Esophagus muscularis mucosa (tissue), 4 donors: ENCODE measurements around the gene USP31. TPM values are rescaled to one million over a fixed set of nuclear protein-coding genes. Genes with fewer than 3 reads are reported as not detected.

ENCODE experiments used
- DNase-seq: peaks from one replicate; pipeline ENCODE4 v3.0.0-alpha.2; 2017; ENCODE audit errors: extremely low spot score
- H3K27ac ChIP-seq, 4 donors: fragments of 200-600 bp; sonication (generic); replicated peaks in 1 of 4; 1 replicate in 3 of 4; 2 replicates in 1 of 4; pipeline ENCODE4 v1.5.1; 2016 to 2019; ENCODE audit warnings: mild to moderate bottlenecking in 1 of 4
- H3K27me3 ChIP-seq, 4 donors: fragments of 200-600 bp; sonication (generic); one replicate each; pipeline versions ENCODE4 v1.5.1 to v1.6.0; 2016 to 2019
- H3K36me3 ChIP-seq, 4 donors: fragments of 200-600 bp; sonication (generic); one replicate each; pipeline ENCODE4 v1.5.1; 2016 to 2019
- H3K4me1 ChIP-seq, 4 donors: fragments of 200-600 bp; sonication (generic); one replicate each; pipeline ENCODE4 v1.5.1; 2016 to 2019
- H3K4me3 ChIP-seq, 4 donors: fragments of 200-600 bp; sonication (generic); 1 replicate in 2 of 4; 2 replicates in 2 of 4; pipeline ENCODE4 v1.5.1; 2016 to 2019; ENCODE audit warnings: mild to moderate bottlenecking in 4 of 4, moderate library complexity in 1 of 4
- H3K9me3 ChIP-seq, 4 donors: fragments of 200-600 bp; sonication (generic); 1 replicate in 3 of 4; 2 replicates in 1 of 4; pipeline ENCODE4 v1.5.1; 2016 to 2019
- EP300 ChIP-seq: sonication (generic); formaldehyde crosslinking; IDR thresholded peaks from one replicate; pipeline ENCODE4 v1.6.1; 2017; ENCODE audit warnings: antibody characterized with exemption
- POLR2A ChIP-seq: fragments of 450-650 bp; IDR thresholded peaks from one replicate; pipeline ENCODE4 v1.6.1; 2017; ENCODE audit warnings: antibody characterized with exemption, moderate library complexity, mild to moderate bottlenecking, low read depth
- POLR2AphosphoS5 ChIP-seq, 2 donors: sonication (generic); formaldehyde crosslinking; IDR thresholded peaks; one replicate each; pipeline ENCODE4 v1.6.1; 2017; ENCODE audit warnings: antibody characterized with exemption in 2 of 2
- WGBS: methylation state at CpG from one replicate; pipeline ENCODE4 v1.1.5; 2018; 5-methylcytosine and 5-hydroxymethylcytosine counted together
- intact Hi-C: fragments of 100-400 bp; cut with DNase I; formaldehyde crosslinking; loops from one replicate; pipeline ENCODE4 v1.15.1; 2023
- total RNA-seq, 4 donors: library from RNA; depleted of rRNA; stranded (reverse); fragments of >200 nt; gene quantifications; one replicate each; pipeline versions ENCODE4 v1.1.0 to v1.2.1, GENCODE V29; 2016
- TF ChIP-seq, protein P1 (sequence below), 3 experiments: fragments of 200-600 bp in 2 of 3; fragments of 450-650 bp in 1 of 3; sonication (generic) in 2 of 3; IDR thresholded peaks; one replicate each; pipeline ENCODE4 v1.5.1; 2017 to 2019; ENCODE audit warnings: antibody characterized with exemption in 3 of 3, mild to moderate bottlenecking in 2 of 3, moderate library complexity in 1 of 3

Gene USP31, protein sequence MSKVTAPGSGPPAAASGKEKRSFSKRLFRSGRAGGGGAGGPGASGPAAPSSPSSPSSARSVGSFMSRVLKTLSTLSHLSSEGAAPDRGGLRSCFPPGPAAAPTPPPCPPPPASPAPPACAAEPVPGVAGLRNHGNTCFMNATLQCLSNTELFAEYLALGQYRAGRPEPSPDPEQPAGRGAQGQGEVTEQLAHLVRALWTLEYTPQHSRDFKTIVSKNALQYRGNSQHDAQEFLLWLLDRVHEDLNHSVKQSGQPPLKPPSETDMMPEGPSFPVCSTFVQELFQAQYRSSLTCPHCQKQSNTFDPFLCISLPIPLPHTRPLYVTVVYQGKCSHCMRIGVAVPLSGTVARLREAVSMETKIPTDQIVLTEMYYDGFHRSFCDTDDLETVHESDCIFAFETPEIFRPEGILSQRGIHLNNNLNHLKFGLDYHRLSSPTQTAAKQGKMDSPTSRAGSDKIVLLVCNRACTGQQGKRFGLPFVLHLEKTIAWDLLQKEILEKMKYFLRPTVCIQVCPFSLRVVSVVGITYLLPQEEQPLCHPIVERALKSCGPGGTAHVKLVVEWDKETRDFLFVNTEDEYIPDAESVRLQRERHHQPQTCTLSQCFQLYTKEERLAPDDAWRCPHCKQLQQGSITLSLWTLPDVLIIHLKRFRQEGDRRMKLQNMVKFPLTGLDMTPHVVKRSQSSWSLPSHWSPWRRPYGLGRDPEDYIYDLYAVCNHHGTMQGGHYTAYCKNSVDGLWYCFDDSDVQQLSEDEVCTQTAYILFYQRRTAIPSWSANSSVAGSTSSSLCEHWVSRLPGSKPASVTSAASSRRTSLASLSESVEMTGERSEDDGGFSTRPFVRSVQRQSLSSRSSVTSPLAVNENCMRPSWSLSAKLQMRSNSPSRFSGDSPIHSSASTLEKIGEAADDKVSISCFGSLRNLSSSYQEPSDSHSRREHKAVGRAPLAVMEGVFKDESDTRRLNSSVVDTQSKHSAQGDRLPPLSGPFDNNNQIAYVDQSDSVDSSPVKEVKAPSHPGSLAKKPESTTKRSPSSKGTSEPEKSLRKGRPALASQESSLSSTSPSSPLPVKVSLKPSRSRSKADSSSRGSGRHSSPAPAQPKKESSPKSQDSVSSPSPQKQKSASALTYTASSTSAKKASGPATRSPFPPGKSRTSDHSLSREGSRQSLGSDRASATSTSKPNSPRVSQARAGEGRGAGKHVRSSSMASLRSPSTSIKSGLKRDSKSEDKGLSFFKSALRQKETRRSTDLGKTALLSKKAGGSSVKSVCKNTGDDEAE (N-terminal part only)
- total RNA-seq, result 10 to 100 TPM; 18.9 to 29.1 (median 23.3) TPM

DNA sequence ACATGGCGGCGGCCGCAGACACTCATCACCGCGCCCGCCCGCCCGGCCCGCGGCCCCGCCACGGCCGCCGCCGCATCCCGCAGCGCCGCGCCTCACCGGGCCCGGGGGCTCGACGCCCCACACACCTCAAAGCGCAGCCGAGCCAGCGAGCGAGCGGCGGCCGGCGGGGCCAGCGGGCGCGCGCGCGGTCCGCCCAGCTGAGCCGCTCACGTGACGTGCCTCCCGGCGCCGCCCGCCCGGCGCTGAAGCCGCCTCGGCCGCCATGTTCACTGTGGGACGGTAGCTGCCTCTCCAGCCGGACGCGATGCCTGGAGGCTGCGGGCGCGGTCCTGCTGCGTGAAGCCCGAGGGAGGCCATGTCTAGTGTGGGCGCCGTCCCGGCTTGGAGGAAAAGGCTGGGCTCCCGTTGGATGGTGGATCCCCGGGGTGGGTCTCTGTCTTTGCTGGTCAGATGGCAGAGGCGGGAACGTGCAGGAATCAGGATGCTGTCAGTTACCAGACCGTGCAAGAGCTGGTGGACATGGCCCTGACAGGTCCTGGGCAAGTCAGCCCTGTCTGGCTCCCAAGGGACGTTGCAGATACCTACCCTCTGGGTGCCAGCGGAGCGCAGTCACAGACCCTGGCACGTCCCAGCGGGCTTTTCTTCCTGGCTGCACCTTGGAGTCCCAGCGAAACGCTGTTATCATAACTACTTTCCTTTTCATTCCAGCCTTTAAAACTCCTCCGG lies at the start of gene USP31:
USP31 (minus strand) TSS at position 186 of the 726 bp plus-strand sequence; CDS start at position 4, 182 bp downstream.
- intact Hi-C loops, result loop anchor here (2.0 kb wide), 1 partner anchor 79 kb away; no protein-coding TSS in a partner anchor
- peak within 1 kb of the TSS; percentile 84 to 95 (median 90) for H3K27ac ChIP-seq
- peaks cover 25 to 49% (median 47%) of the 10 kb centered on the region in 4 donors for H3K4me1 ChIP-seq
- H3K27me3 ChIP-seq, result peaks cover 0 to 4% (median 0%) of the 10 kb centered on the region in 4 donors
- DNase-seq, result peak; percentile 98
- peak within 1 kb of the TSS; percentile 79 to 91 (median 84) for H3K4me3 ChIP-seq
- TF ChIP-seq EP300, result no peak
- TF ChIP-seq POLR2A, result no peak
- TF ChIP-seq POLR2AphosphoS5 (IDR thresholded peaks at IDR 0.05), result peak; percentile 56 to 83
- WGBS, result 5% methylated on average over 8 of the region's 75 CpGs
- H3K9me3 ChIP-seq, result no peaks in the 10 kb centered on the region
- H3K36me3 ChIP-seq, result no peaks in the 10 kb centered on the region

DNA sequence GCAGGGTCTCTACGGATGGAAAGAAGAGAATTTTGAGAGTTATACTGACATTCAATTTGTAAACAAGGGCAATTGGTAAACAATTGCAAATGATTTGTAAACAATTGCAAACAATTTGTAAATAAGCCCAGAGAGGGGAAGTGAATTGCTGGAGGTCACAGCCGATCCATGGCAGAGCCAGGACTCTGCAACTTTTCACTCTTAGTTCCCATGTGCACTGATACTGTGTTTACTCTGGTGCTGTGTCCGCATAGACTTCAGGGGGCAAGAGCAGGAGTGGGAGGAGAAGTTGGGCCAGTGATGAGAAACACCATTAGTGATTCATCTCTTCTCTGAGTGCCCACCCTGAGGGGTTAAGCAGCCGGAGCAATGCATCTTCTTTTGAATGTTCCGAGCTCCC lies 47.3 kb upstream of the USP31 start:
- no peaks in the 10 kb centered on the region for H3K9me3 ChIP-seq
- no peak overlapping the region for H3K27ac ChIP-seq
- H3K4me1 ChIP-seq, result peaks cover 12 to 21% (median 19%) of the 10 kb centered on the region in 4 donors
- no peak for DNase-seq
- no peak overlapping the region for H3K4me3 ChIP-seq
- no peaks in the 10 kb centered on the region for H3K27me3 ChIP-seq
- WGBS, result 49% methylated on average over 5 of the region's 5 CpGs
- intact Hi-C loops, result no loop called here
- no peaks in the 10 kb centered on the region for H3K36me3 ChIP-seq
- TF ChIP-seq POLR2AphosphoS5 (IDR thresholded peaks at IDR 0.05) (no peak), EP300 (no peak), POLR2A (no peak)
- TF ChIP-seq, protein P1, sequence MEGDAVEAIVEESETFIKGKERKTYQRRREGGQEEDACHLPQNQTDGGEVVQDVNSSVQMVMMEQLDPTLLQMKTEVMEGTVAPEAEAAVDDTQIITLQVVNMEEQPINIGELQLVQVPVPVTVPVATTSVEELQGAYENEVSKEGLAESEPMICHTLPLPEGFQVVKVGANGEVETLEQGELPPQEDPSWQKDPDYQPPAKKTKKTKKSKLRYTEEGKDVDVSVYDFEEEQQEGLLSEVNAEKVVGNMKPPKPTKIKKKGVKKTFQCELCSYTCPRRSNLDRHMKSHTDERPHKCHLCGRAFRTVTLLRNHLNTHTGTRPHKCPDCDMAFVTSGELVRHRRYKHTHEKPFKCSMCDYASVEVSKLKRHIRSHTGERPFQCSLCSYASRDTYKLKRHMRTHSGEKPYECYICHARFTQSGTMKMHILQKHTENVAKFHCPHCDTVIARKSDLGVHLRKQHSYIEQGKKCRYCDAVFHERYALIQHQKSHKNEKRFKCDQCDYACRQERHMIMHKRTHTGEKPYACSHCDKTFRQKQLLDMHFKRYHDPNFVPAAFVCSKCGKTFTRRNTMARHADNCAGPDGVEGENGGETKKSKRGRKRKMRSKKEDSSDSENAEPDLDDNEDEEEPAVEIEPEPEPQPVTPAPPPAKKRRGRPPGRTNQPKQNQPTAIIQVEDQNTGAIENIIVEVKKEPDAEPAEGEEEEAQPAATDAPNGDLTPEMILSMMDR (IDR thresholded peaks at IDR 0.05), result no peak

DNA sequence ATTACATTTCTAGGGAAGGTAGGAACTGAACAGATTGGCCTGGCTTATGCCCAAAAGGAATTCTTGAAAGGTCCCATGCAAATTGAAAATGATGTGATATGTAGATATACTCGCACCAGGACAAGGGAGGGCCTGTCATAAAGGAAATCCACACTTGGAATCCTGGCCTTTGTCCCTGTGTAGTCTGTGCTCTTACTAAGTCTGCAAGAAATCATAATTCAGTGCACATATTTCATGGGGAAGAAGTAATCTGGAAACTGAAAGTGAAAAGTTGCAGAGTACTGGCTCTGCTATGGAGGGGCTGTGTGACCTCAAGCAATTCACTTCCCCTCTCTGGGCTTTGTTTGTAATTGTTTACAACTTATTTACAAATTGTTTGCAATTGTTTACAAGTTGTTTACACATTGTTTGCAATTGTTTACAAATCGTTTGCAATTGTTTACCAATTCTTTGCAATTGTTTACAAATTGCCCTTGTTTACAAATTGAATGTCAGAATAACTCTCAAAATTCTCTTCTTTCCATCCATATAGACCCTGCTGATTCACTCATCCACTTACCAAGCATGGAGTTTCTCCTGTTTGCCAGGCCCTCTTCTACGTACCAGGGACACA lies 46.2 kb upstream of the USP31 start:
- DNase-seq, result no peak
- WGBS, result 54% methylated on average over 3 of the region's 3 CpGs
- Histone ChIP-seq H3K4me1 (peaks cover 12 to 21% (median 19%) of the 10 kb centered on the region in 4 donors), H3K4me3 (no peak overlapping the region), H3K27me3 (no peaks in the 10 kb centered on the region), H3K9me3 (no peaks in the 10 kb centered on the region), H3K36me3 (no peaks in the 10 kb centered on the region), H3K27ac (no peak overlapping the region)
- TF ChIP-seq, protein P1 (IDR thresholded peaks at IDR 0.05), result no peak
- TF ChIP-seq POLR2A, result no peak
- no peak for TF ChIP-seq EP300
- TF ChIP-seq POLR2AphosphoS5 (IDR thresholded peaks at IDR 0.05), result no peak
- intact Hi-C loops, result no loop called here

DNA sequence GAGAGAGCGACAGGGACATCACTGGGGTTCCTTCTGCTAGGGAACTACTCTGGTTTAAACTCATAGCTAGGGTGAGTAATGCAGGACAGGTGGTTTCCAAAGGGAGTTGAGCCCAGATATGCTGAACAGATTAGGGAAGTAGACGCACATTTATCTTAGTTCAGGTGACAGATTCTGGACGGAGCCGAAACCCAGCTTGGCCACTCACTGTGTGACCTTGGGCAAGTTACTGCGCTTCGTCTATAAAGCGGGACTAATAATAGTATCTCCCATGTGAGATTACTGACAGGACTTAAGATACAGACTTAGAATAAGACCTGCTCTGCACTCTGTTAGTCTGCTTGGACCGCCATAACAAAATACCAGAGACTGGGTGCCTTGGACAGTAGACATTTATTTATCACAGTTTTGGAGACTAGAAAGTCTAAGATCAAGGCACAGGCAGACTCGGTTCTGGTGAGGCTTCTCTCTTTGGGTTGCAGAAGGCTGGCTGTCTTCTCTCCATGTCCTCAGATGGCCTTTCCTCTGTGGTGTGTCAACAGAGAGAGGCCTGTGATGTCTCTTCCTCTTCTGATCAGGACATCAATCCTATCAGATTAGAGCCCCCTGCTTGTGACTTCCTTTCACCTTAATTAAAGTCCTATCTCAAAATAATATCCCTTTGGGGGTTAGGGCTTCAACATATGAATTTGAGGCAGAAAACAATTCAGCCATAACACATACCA lies 45.4 kb upstream of the USP31 start:
- Histone ChIP-seq H3K36me3 (no peaks in the 10 kb centered on the region), H3K27ac (no peak overlapping the region), H3K4me1 (peaks cover 12 to 21% (median 19%) of the 10 kb centered on the region in 4 donors), H3K27me3 (no peaks in the 10 kb centered on the region), H3K9me3 (no peaks in the 10 kb centered on the region), H3K4me3 (no peak overlapping the region)
- 65% methylated on average over 9 of the region's 9 CpGs for WGBS
- intact Hi-C loops, result no loop called here
- no peak for DNase-seq
- TF ChIP-seq, protein P1 (IDR thresholded peaks at IDR 0.05), result no peak
- TF ChIP-seq EP300 (no peak), POLR2AphosphoS5 (IDR thresholded peaks at IDR 0.05) (no peak), POLR2A (no peak)
